Measurements from ENCODE around the gene ASPM.
"Not testable (repeated sequence)": the region's sequence is repeated elsewhere in the genome, so short reads cannot be mapped to it uniquely, and the experiment has no call there.

ASPM gene

GRCh38 chr1:197143276-197143675 lies 3.2 kb downstream of the ASPM start:
- DNase-seq (ENCODE audit: low spot score): no peak

GRCh38 chr1:197141575-197141974 lies 4.9 kb downstream of the ASPM start:
- DNase-seq (ENCODE audit: low spot score): no peak

- DNase-seq (ENCODE audit: low spot score): no peak
Measured at GRCh38 chr1:197140121-197140520, 6.3 kb downstream of the ASPM start.

GRCh38 chr1:197139169-197139568 lies 7.3 kb downstream of the ASPM start:
- no peak for DNase-seq (ENCODE audit: low spot score)

GRCh38 chr1:197137322-197137721 lies 9.1 kb downstream of the ASPM start:
- no peak for DNase-seq (ENCODE audit: low spot score)

GRCh38 chr1:197130677-197131304 lies 15.7 kb downstream of the ASPM start:
- DNase-seq (ENCODE audit: low spot score): no peak

GRCh38 chr1:197129698-197130097 lies 16.8 kb downstream of the ASPM start:
- DNase-seq (ENCODE audit: low spot score): no peak

GRCh38 chr1:197127246-197127912 lies 19.1 kb downstream of the ASPM start:
- no peak for DNase-seq (ENCODE audit: low spot score)

GRCh38 chr1:197126691-197127090 lies 19.8 kb downstream of the ASPM start:
- peak; percentile 58 for DNase-seq (ENCODE audit: low spot score)

GRCh38 chr1:197124376-197124775 lies 22.1 kb downstream of the ASPM start:
- no peak for DNase-seq (ENCODE audit: low spot score)

GRCh38 chr1:197116156-197116555 lies 30.3 kb downstream of the ASPM start:
- DNase-seq (ENCODE audit: low spot score): no peak

- no peak for DNase-seq (ENCODE audit: low spot score)
Measured at GRCh38 chr1:197106869-197107268, 39.6 kb downstream of the ASPM start.

- DNase-seq (ENCODE audit: low spot score): no peak
Measured at GRCh38 chr1:197103300-197103699, 43.2 kb downstream of the ASPM start.

- no peak for DNase-seq (ENCODE audit: low spot score)
Measured at GRCh38 chr1:197101978-197102377, 44.5 kb downstream of the ASPM start.

- DNase-seq (ENCODE audit: low spot score): no peak
Measured at GRCh38 chr1:197100677-197101076, 45.8 kb downstream of the ASPM start.

GRCh38 chr1:197099444-197099843 lies 47.0 kb downstream of the ASPM start:
- DNase-seq (ENCODE audit: low spot score): no peak

GRCh38 chr1:197096971-197097370 lies 49.5 kb downstream of the ASPM start:
- not testable (repeated sequence) for DNase-seq (ENCODE audit: low spot score)

- no peak for DNase-seq (ENCODE audit: low spot score)
Measured at GRCh38 chr1:197096137-197096536, 50.3 kb downstream of the ASPM start.

- DNase-seq (ENCODE audit: low spot score): no peak
Measured at GRCh38 chr1:197093226-197093885, 53.1 kb downstream of the ASPM start.

- no peak for DNase-seq (ENCODE audit: low spot score)
Measured at GRCh38 chr1:197092491-197093023, 53.9 kb downstream of the ASPM start.

- no peak for DNase-seq (ENCODE audit: low spot score)
Measured at GRCh38 chr1:197083474-197083873, 63.0 kb downstream of the ASPM start.

GRCh38 chr1:197081117-197081753 lies 65.2 kb downstream of the ASPM start:
- no peak for DNase-seq (ENCODE audit: low spot score)

GRCh38 chr1:197080323-197080722 lies 66.1 kb downstream of the ASPM start:
- no peak for DNase-seq (ENCODE audit: low spot score)
